HepG2 (cell line): ENCODE results near the gene TMCC1. TPM values are rescaled to one million over a fixed set of nuclear protein-coding genes. Genes with fewer than 3 reads are reported as not detected.

ENCODE experiments used
- ATAC-seq: fragments of 200-7000 bp; cut with Tn5 transposase; 3 replicates; pipeline ENCODE4 v1.9.1; 2020; ENCODE audit warnings: mild to moderate bottlenecking, moderate library complexity
- BruUV-seq: library from RNA; stranded (reverse); fragments of 400-500 nt; replicated peaks from 2 replicates; lab custom pipeline; 2021; lab: Mats Ljungman, UMichigan
- CTCF ChIA-PET: fragments of 300-600 bp; formaldehyde crosslinking; extraction: SDS; loops from one replicate; lab custom pipeline; 2021; ENCODE audit warnings: low total read pairs, inconsistent platforms, low intra/inter-chr PET ratio; lab: Yijun Ruan, JAX
- POLR2A ChIA-PET: fragments of 350-600 bp; sonication (Branson Sonifier 250); formaldehyde crosslinking; loops from one replicate; lab custom pipeline; 2020; ENCODE audit warnings: antibody characterized with exemption, inconsistent platforms; lab: Yijun Ruan, JAX
- DNase-seq: peaks from one replicate; pipeline ENCODE4 v3.0.0-alpha.2; 2015; ENCODE audit warnings: low spot score
- FAIRE-seq: peaks from 3 replicates; lab custom pipeline; 2011; peaks lifted over from hg19 to GRCh38; lab: Jason Lieb, UNC
- H2AFZ ChIP-seq: one replicate; pipeline ENCODE4 v1.6.1; 2011; ENCODE audit warnings: low read length, inconsistent platforms
- H3K27ac ChIP-seq: fragments of 300-600 bp; 3 replicates; pipeline ENCODE4 v1.8.0; 2011; ENCODE audit warnings: mixed run types, mild to moderate bottlenecking, mixed read lengths, low read length, inconsistent platforms; ENCODE audit not compliant: insufficient read depth; ENCODE audit errors: extremely low read length
- H3K27me3 ChIP-seq, 2 experiments: fragments of 200-600 bp in 1 of 2; 2 replicates in 1 of 2; 3 replicates in 1 of 2; pipeline versions ENCODE4 v1.6.0 to v1.8.0; 2011; ENCODE audit warnings: low read length in 2 of 2, mild to moderate bottlenecking in 2 of 2, moderate library complexity in 2 of 2, inconsistent platforms in 1 of 2; ENCODE audit not compliant: insufficient read depth in 2 of 2, control insufficient read depth in 1 of 2
- H3K36me3 ChIP-seq, 2 experiments: fragments of 200-600 bp in 1 of 2; replicated peaks in 1 of 2; 2 replicates in 1 of 2; 3 replicates in 1 of 2; pipeline versions ENCODE4 v1.5.1 to v1.8.0; 2011; ENCODE audit warnings: low read length in 2 of 2, inconsistent platforms in 1 of 2; ENCODE audit not compliant: insufficient read depth in 2 of 2, control insufficient read depth in 1 of 2
- H3K4me1 ChIP-seq: 2 replicates; pipeline ENCODE4 v1.5.1; 2012; ENCODE audit warnings: low read length, inconsistent platforms; ENCODE audit not compliant: insufficient read depth
- H3K4me2 ChIP-seq: 2 replicates; pipeline ENCODE4 v1.6.0; 2011; ENCODE audit warnings: low read depth, low read length, inconsistent platforms
- H3K4me3 ChIP-seq, 3 experiments: fragments of 200-600 bp in 1 of 3; sonication (generic), shearing (Covaris generic) in 1 of 3; replicated peaks in 1 of 3; 2 replicates each; pipeline ENCODE4 v1.5.1; 2011 to 2016; ENCODE audit warnings: low read length in 3 of 3, inconsistent platforms in 2 of 3, low read depth in 2 of 3, mild to moderate bottlenecking in 2 of 3, control low read depth in 1 of 3, mixed read lengths in 1 of 3; ENCODE audit not compliant: insufficient read depth in 1 of 3
- H3K79me2 ChIP-seq: one replicate; pipeline ENCODE4 v1.6.1; 2011; ENCODE audit warnings: low read length, inconsistent platforms; ENCODE audit not compliant: insufficient read depth
- H3K9ac ChIP-seq: 2 replicates; pipeline ENCODE4 v1.6.0; 2011; ENCODE audit warnings: mild to moderate bottlenecking, low read depth, low read length, inconsistent platforms; ENCODE audit not compliant: insufficient read depth
- H3K9me3 ChIP-seq: 2 replicates; pipeline ENCODE4 v1.5.1; 2012; ENCODE audit warnings: mild to moderate bottlenecking, low read length
- H4K20me1 ChIP-seq: 2 replicates; pipeline ENCODE4 v1.6.0; 2011; ENCODE audit warnings: inconsistent platforms, mild to moderate bottlenecking, low read length, moderate library complexity; ENCODE audit not compliant: insufficient read depth
- CENPT ChIP-seq: sonication (generic); formaldehyde crosslinking; IDR thresholded peaks from 2 replicates; pipeline ENCODE4 v1.8.0; 2022; ENCODE audit warnings: low read depth, mild to moderate bottlenecking, moderate library complexity, missing genetic modification reagents
- GLI4 ChIP-seq: sonication (generic); formaldehyde crosslinking; IDR thresholded peaks from 2 replicates; pipeline ENCODE4 v1.5.1; 2020; ENCODE audit warnings: missing genetic modification reagents, mild to moderate bottlenecking, moderate library complexity, borderline replicate concordance
- GRHL1 ChIP-seq: sonication (generic); formaldehyde crosslinking; conservative IDR thresholded peaks from 2 replicates; pipeline ENCODE4 v1.8.0; 2022; ENCODE audit warnings: missing genetic modification reagents
- MED13 ChIP-seq: sonication (generic); formaldehyde crosslinking; IDR thresholded peaks from 2 replicates; pipeline ENCODE4 v1.5.0; 2020; ENCODE audit warnings: missing genetic modification reagents
- NFIB ChIP-seq: sonication (generic); formaldehyde crosslinking; IDR thresholded peaks from 2 replicates; pipeline ENCODE4 v1.9.0; 2021; ENCODE audit warnings: missing genetic modification reagents, mild to moderate bottlenecking, borderline replicate concordance
- PAWR ChIP-seq: sonication (generic); formaldehyde crosslinking; IDR thresholded peaks from 2 replicates; pipeline ENCODE4 v1.4.0; 2020; ENCODE audit warnings: missing genetic modification reagents, mild to moderate bottlenecking, borderline replicate concordance
- WGBS: methylation state at CpG from one replicate; pipeline ENCODE4 v1.1.6; 2017; ENCODE audit warnings: low lambda C conversion rate; 5-methylcytosine and 5-hydroxymethylcytosine counted together
- in situ Hi-C: cut with HindIII; loops from 2 replicates; pipeline ENCODE4 v1.10.0; 2017; ENCODE audit warnings: low pct_unique_long_range_greater_than_20kb; ENCODE audit not compliant: extremely low pct_ligation_motif_present
- intact Hi-C: fragments of 100-400 bp; cut with micrococcal nuclease; formaldehyde crosslinking; loops from one replicate; pipeline ENCODE4 v1.10.0; 2022; ENCODE audit not compliant: unreplicated experiment
- polyA plus RNA-seq, 8 experiments: library from polyadenylated mRNA; depleted of rRNA in 3 of 8; stranded (reverse) in 7 of 8; unstranded in 1 of 8; fragments of >200 nt; fragmentation: Illumina TruSeq in 4 of 8; extraction: Trizol in 4 of 8; gene quantifications; 2 replicates each; pipeline versions ENCODE4 v1.2.1 to v1.2.3, GENCODE V29; 2011 to 2016; ENCODE audit warnings: low read depth in 4 of 8, missing spikeins in 1 of 8, mixed read lengths in 1 of 8; ENCODE audit not compliant: insufficient read depth in 1 of 8
- total RNA-seq, 5 experiments: library from RNA; depleted of rRNA; stranded (reverse); fragments of >200 nt; fragmentation: Illumina TruSeq; extraction: Trizol; gene quantifications; 2 replicates each; pipeline ENCODE4 v1.2.3, GENCODE V29; 2016; ENCODE audit warnings: low read depth in 1 of 5
- TF ChIP-seq, protein P1 (sequence below): sonication (generic); formaldehyde crosslinking; conservative IDR thresholded peaks from 2 replicates; pipeline ENCODE4 v1.4.0; 2020; ENCODE audit warnings: mild to moderate bottlenecking, missing genetic modification reagents, moderate library complexity
- TF ChIP-seq, protein P2 (sequence below): sonication (generic); formaldehyde crosslinking; IDR thresholded peaks from 2 replicates; pipeline ENCODE4 v1.8.0; 2023; ENCODE audit warnings: mild to moderate bottlenecking, missing genetic modification reagents

TMCC1 gene
- total and polyA plus RNA-seq, 2 of the 13 experiments (the other 11 are each of a cell fraction or from before 2014, with no cell fraction given): 12.1 to 264 TPM

DNA sequence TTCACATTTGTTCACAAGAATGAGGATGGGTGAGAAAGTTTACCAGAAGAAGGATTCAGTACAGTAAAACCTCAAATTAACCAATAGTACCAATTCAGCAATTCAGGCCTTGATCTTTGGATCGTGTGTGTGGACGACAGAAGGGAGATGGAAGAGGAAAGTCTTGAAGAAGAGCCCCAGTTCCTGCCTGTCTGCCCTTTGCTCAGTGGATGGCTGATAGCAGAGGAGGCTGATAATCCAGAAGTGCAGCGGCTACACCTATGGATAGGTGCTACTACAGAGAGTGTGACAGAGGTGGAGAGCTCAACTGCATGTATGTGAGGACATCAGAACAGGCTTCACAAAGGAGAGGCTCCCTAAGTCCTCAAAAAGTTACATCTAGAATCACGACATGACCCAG, 257.9 kb downstream of the TMCC1 start:
- H2AFZ ChIP-seq: no peak overlapping the region
- FAIRE-seq: no peak
- no peak for TF ChIP-seq GRHL1 (CRISPR knock-in tag)
- TF ChIP-seq MED13 (CRISPR knock-in tag): no peak
- no peak for TF ChIP-seq GLI4
- no peak for TF ChIP-seq PAWR (CRISPR knock-in tag)
- no peak for TF ChIP-seq NFIB (CRISPR knock-in tag)
- TF ChIP-seq, protein P1, sequence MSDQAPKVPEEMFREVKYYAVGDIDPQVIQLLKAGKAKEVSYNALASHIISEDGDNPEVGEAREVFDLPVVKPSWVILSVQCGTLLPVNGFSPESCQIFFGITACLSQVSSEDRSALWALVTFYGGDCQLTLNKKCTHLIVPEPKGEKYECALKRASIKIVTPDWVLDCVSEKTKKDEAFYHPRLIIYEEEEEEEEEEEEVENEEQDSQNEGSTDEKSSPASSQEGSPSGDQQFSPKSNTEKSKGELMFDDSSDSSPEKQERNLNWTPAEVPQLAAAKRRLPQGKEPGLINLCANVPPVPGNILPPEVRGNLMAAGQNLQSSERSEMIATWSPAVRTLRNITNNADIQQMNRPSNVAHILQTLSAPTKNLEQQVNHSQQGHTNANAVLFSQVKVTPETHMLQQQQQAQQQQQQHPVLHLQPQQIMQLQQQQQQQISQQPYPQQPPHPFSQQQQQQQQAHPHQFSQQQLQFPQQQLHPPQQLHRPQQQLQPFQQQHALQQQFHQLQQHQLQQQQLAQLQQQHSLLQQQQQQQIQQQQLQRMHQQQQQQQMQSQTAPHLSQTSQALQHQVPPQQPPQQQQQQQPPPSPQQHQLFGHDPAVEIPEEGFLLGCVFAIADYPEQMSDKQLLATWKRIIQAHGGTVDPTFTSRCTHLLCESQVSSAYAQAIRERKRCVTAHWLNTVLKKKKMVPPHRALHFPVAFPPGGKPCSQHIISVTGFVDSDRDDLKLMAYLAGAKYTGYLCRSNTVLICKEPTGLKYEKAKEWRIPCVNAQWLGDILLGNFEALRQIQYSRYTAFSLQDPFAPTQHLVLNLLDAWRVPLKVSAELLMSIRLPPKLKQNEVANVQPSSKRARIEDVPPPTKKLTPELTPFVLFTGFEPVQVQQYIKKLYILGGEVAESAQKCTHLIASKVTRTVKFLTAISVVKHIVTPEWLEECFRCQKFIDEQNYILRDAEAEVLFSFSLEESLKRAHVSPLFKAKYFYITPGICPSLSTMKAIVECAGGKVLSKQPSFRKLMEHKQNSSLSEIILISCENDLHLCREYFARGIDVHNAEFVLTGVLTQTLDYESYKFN (CRISPR knock-in tag): no peak
- TF ChIP-seq CENPT (CRISPR knock-in tag): no peak
- TF ChIP-seq, protein P2, sequence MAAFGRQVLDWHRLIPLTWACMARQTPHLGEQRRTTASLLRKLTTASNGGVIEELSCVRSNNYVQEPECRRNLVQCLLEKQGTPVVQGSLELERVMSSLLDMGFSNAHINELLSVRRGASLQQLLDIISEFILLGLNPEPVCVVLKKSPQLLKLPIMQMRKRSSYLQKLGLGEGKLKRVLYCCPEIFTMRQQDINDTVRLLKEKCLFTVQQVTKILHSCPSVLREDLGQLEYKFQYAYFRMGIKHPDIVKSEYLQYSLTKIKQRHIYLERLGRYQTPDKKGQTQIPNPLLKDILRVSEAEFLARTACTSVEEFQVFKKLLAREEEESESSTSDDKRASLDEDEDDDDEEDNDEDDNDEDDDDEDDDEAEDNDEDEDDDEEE (CRISPR knock-in tag): no peak
- ATAC-seq: no peak
- H3K4me2 ChIP-seq: no peak overlapping the region
- no peaks in the 10 kb centered on the region for H3K36me3 ChIP-seq
- H3K4me3 ChIP-seq: no peak overlapping the region
- H3K9me3 ChIP-seq: peaks cover 13% of the 10 kb centered on the region
- no TSS peak for BruUV-seq
- intact Hi-C loops (no loop called here), in situ Hi-C loops (no loop called here)
- WGBS: 57% methylated on average over 4 of the region's 4 CpGs
- no peak overlapping the region for H3K27ac ChIP-seq
- POLR2A ChIA-PET: interaction anchor here (0.9 to 1.2 kb wide), 2 partner anchors 9 to 243 kb away, joined by 3 to 4 read pairs; no protein-coding TSS in a partner anchor
- CTCF ChIA-PET: no interaction called here
- DNase-seq: no peak
- H3K4me1 ChIP-seq: peaks cover 42% of the 10 kb centered on the region
- H3K79me2 ChIP-seq: no peaks in the 10 kb centered on the region
- no peaks in the 10 kb centered on the region for H3K27me3 ChIP-seq
- no peak overlapping the region for H3K9ac ChIP-seq
- H4K20me1 ChIP-seq: no peaks in the 10 kb centered on the region
